DLD1 (cell line): ENCODE measurements around the gene STKLD1.

Source experiments
- in situ Hi-C: cut with HindIII; loops from 2 replicates; pipeline ENCODE4 v1.10.0; 2017; ENCODE audit warnings: low sequenced_read_pairs

STKLD1 gene

DNA sequence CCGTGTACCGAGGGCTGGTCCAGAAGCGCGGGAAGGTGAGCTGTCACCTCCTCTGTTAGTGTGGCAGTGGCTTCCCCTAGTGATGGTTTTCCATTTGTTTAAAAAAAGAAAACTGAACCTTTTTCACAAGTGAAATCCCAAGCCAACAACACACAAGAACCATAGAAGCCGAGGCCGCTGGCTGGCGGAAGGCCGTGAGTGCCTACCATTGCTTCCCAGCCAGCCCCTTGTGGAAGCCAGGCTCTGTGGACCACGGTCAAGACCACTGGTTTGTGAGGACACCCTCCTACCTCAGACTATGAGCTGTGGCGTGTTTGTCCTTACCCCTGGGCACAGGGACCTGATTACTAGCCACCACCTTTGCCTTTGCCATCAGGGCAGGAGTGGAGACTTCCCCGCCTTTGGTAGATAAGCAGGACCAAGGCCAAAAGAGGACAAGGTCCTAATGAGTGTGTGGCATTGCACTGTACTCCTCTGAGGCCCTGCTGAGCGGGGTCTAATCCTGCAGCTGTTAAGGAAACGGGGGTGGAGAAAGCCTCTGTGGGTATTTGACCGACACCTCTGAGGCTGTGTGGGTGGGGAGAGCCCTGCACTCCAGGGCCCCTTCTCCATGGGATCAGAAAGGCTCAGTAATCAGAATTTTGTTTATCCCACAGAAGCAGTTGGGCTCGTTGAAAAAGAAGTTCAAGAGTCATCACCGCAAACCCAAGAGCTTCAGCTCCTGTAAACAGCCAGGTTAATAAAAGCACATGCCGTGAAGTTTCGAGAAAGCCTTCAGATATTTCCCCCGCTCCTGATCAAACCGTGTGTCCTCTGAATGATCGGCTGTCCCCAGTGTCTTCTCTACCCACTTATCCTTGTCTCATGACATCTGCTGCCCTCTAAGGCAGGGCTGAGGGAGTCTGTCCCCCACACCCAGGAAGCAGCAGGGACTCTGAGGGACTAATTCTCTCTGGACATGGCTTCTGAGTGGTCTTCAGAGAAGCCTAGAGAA lies 15.5 kb upstream of the STKLD1 start:
- in situ Hi-C loops, result no loop called here

DNA sequence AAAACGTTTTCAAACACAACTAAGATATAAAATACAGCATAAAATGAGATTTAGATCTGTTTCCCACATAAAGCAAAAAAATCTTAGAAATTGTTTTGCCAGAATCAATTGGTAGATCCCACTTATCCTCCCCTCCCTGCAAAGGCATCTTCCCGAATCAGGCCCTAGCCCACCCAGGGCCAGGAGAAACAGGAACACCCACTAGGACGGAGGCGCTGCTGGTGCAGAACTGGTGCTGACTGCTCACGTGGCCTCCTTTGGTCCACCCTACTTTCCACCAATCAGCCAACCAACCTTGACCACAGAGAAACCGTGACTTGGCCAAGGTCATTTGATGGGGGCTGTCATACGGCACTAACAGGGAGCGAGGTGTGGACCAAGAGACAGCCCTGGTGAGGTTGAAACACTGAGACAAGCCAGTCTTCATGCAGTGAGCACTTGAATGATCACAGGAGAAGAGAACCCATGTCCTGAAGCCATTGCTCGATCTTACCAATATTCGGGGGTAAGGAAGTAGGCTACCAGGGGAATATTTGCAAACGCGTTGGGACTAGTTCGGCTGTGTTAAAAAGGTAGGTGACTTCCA lies 14.6 kb upstream of the STKLD1 start:
- in situ Hi-C loops, result no loop called here

DNA sequence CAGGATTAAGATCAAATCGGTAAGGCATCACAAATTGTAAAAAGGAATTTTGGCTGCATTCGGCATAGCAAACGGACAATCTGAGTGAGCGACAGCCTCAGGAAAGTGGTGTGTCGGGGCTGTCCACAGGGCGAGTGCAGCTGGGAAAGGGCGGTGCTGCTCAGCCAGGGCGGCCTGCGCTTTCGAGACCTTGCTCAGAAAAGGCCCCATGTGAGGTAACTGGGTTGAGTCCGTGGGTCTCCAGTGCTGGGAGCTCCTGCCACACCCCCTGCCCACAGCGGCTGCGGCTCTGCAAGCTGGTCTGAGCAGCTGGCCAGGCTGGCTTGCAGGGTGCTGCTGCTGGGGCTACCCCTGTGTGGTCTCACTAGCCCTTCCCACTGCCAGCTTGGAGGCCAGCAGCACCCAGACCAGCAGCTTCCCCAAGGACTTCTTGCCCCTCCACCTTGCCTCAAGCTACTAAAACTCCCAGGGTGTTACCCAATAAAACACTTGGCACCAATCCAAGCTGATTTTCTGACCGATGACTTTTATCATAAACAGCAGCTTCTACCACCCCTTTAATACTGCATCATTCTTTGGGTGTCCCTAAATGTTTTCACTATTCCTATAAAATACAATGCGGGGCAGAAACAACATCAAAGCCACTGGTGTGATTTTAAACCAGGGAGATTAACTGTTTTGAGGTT lies 13.7 kb upstream of the STKLD1 start:
- in situ Hi-C loops, result no loop called here

DNA sequence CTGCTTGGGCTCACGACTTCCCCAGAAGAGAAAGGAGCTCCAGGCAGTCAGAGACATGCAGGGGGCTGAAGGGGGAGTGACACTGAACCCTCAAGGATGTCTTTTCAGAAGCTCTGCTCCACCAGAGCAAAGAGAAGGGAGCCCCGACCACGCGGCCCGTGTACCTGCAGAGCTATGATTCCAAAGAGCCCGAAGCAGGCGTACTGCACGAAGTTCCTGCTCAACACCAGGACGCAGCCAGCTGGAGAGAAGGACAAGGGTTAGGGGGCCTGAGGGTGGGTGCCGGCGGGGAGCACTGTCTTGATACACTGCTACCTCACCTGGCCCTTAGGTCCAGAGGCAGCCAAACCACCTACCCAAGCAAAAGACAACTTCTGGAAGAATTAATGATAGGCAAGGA lies 9.7 kb upstream of the STKLD1 start:
- in situ Hi-C loops, result no loop called here

DNA sequence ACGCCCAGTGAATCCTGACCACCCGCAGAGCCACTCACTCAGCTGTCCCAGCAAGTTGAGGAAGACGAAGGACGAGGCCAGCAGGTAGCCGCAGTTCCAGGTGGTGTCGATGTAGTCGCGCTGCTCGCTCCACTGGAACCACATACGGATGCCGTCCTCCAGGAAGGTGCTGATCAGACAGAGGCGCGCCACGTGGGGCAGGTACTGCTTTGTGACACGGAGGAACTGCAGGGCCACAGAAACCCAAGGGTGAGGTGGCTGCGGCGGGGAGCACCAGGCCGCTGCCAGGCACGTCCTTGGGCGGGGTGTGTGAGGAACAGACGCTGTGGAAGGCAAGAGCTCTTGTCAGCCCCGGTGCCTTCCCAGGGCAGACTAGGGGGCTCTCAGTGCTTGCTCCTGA lies 8.9 kb upstream of the STKLD1 start:
- in situ Hi-C loops, result no loop called here

DNA sequence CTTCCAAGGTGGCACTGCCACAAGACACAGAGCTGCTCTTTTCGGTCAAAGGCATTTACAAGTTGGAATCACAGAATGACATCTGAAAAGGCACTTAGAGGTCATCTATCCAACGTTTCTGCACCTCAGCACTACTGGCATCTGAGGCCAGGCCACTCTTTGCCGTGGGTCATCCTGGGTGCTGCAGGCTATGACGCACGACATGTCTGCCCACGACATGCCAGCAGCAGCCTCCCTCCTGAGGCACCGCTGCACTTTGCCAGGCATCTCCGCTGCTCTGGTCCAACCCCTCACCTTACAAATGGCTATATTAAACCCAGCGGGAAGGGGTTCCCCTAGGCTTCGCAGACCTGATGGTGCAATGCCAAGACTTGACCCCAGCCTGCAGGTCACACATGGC lies 8.4 kb upstream of the STKLD1 start:
- in situ Hi-C loops, result no loop called here

DNA sequence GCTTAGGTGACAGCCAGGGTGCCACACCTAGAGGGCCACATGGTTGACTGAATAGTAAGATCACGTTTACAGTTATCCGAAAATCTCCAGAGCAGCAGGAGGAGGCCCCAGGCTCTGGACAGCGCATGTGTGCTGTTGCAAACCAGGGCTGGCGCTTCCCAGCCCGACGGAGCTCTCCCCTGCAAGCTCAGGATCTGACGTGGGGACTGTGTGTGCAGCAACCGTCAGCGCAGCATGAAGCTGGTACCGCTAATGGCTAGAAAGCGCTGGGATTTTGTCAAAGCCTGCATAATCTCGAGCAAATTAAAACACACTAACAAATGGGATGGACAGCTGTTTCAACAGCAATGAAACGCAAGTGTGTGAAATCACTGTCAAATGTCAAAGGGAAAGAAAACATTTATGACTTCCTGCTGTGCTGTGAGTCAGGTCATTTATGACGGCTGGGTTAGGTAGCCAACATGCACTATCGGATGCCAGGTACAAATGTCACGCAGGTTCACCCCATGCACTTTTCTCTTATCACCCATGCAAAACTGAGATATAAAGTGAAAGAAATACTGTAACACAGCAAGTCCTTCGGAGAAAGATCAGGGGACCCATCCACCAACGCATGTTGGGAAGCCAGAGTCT lies 7.8 kb upstream of the STKLD1 start:
- in situ Hi-C loops, result no loop called here

DNA sequence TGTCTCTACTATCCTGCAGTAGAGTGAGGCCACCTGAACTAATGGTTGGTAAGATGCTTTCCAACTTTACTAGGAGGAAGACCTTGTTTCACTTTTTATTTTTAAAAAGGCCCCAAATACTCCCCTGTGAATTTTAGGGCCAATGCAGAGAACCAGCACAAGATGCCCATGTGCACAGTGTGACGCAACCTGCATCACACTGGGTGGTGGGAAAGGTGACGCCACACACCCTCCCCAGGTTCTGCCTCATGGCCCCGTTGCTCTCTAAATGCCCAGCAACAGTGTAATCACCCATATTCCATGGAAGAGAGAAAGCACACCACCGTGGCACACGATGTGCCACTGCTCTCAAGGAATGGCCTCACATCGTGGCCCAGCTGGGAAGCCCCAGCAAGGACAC lies 6.7 kb upstream of the STKLD1 start:
- in situ Hi-C loops, result no loop called here

DNA sequence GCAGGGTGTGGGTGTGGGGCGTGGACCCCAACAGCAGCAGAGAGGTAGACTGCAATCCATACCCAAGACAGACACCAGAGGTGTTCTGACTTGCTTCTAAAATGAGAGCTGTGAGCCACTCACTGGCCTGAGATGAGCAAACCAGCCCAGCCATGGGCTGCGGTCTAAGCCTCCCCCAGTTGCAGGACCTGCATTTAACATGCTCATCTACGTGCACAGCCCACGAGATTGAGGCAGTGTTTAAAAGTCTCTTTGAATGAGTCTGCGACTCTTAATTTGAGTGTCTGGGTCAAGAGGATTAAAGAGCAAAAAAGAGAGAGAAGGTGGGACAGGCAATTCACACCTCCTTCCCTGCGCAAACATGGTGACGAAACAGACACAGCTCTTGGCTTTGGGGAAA lies 6.2 kb upstream of the STKLD1 start:
- in situ Hi-C loops, result loop anchor here (10.0 kb wide), 2 partner anchors 125 to 345 kb away; no protein-coding TSS in a partner anchor

DNA sequence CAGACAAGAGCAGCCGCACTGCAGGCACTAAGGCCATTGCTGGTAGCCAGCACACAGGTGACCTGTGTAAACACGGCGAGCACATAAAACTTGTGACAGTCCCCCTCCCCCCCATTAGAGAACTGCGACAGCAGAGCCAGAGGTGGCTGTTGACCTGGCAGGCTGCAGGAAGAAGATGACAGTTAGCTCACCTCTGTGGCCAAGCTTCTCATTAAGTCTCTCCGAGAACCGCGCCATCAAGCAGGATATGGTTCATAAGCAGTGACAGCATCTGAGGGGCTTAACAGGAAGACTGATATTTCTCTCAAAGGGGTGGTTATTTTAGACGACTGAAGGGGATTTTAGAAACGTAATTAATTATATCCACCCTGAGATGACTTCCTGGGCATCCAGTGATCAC lies 5.5 kb upstream of the STKLD1 start:
- in situ Hi-C loops, result loop anchor here (10.0 kb wide), 2 partner anchors 124 to 346 kb away; no protein-coding TSS in a partner anchor

DNA sequence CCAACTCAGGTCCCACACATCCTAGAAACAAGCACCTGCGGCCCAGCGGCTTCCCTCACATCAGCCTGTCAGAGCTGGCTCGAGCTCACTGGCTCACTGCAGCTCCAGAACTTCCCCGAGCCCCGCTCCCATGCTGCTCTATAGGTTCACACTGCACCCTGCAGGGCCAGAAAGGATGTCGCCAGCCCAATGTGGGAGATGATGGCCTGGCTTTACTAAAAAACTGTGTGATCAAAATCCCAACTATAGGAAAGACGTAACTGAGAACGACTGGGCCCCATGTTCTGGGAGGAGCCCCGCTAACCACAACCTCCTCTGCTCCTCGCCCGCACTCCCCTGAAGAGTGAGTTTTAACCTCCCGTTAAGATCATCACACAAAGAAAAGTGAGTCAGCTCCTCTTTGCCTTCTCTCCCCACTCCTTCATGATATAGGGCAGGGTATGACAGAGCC lies 4.9 kb upstream of the STKLD1 start:
- in situ Hi-C loops, result loop anchor here (10.0 kb wide), 2 partner anchors 124 to 346 kb away; no protein-coding TSS in a partner anchor

DNA sequence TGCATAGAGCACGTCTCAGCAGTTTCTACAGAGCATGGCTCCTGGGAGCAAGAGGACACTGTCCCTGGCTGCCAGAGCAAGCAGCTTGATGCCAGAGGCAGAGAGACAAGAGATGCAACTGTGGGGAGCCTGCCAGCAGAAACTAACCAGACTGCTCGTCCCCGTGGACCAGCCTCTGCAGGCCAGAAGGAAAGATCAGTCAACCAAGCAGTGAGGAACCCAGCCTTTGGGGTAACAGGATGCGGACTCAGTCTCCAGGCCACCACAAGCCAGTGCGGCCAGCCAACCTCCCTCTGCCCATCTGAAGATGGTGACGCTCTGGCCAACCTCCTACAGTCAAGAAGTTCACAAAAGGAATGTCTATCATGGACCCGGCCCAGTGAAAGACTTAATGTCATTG lies 4.0 kb upstream of the STKLD1 start:
- in situ Hi-C loops, result loop anchor here (10.0 kb wide), 2 partner anchors 123 to 347 kb away; no protein-coding TSS in a partner anchor

DNA sequence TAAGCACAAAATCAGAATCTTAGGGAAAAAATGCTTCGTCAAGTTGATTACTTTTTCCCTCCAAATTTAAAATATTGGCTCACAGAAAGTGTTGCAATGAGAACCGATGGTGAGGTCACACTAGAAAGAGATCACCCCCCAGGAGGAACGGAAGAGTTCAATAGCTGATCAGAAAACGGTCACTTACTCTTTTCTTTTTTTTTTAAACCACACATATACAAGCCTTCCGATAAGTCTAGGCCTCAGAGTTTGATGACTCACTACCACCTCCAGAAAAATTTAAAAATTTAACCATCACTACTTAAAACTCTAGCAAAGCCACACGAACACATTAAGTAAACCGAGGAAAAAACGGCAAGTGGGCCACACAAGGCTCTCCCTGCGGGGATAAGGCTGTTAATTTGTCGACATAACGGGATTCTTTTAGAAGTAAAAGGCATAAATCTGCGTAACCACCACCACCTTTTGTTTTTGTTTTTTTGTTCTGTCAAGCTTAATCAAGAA lies 1.5 kb upstream of the STKLD1 start:
- in situ Hi-C loops, result loop anchor here (5.0 to 10.0 kb wide), 3 partner anchors 43 to 350 kb away; partner anchors contain the start of gene REXO4

DNA sequence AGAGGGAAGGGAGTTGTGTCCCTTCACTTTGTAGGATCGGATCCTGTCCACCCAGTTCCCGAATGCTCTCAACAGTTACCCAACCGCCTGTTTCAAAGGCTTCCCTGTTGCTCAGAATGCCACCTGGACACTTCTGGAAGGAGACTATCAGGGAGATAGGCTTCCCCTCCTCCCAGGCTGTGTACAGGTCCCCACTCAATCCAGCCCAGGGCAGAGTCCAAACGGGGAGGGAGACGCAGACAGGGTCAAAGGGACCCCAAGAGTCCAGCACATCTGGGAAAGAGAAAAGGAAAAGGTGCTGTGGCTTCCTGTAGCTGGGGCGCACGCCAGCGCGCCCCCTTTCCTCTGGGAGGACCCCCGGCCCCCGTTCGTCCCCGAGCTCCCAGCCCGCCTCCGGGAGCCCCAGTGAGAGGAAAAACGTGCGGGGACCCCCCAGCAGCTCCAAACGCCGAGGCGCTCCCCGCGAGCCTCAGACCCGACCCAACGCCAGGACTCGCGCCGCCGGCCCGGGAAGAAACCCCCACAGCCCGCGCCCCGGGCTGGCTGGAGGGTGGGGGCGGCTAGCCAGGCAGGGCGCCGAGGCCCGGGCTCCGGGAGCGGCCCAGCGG lies 946 bp upstream of the STKLD1 start:
- in situ Hi-C loops, result loop anchor here (5.0 to 10.0 kb wide), 3 partner anchors 42 to 350 kb away; partner anchors contain the start of gene REXO4

DNA sequence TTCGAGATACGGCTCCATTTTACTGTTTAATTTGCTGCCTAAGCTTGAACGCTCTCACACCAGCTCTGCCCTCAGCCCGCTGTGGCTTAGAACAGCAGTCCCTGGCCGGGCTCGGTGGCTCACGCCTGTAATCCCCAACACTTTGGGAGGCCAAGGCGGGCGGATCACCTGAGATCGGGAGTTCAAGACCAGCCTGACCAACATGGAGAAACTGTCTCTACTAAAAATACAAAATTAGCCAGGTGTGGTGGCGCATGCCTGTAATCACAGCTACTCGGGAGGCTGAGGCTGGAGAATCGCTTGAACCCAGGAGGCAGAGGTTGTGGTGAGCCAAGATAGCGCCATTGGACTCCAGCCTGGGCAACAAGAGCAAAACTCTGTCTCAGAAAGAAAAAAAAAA lies 1.1 kb downstream of the STKLD1 start:
- in situ Hi-C loops, result loop anchor here (5.0 to 10.0 kb wide), 3 partner anchors 40 to 352 kb away; partner anchors contain the start of gene REXO4

DNA sequence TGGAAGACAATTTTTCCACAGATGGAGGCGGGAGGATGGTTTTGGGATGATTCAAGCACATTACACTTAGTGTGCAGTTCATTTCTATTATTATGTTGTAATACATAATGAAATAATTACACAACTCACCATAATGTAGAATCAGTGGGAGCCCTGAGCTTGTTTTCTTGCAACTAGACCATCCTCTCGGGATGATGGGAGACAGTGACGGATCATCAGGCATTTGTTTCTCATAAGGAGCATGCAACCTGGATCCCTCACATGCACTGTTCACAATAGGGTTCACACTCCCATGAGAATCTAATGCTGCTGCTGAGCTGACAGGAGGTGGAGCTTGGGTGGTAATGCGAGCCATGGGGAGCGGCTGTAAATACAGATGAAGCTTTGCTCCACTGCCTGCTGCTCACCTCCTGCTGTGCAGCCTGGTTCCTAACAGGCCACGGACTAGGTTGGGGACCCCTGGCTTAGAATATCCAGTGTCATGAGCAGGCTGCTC lies 1.6 kb downstream of the STKLD1 start:
- in situ Hi-C loops, result loop anchor here (5.0 to 10.0 kb wide), 3 partner anchors 40 to 353 kb away; partner anchors contain the start of gene REXO4

DNA sequence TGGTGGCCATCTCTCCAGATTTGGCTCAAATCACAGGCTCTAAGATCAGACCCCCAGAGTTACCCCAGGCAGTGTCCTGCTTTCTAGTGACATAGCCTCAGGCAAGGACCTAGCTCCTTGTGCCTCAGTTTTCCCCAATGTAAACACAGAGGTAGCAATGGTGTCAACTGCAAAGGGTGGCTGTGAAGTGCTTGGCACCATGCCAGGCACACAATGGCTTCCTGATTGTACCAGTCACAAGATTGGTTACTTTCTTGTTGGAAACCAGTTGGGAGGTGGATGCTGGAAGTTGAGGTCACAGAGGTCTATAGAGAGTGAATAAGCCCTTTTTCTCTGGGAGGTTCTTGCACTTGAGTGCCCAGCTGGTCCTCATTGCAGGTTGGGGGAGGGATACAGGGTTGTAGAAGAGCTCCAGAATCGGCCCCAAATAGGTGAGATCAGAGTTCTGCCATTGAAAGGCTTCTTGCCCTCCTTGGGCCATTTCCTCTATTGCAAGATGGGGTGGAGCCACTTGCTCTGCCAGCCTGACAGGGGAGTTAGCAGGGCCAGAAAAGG lies 2.3 kb downstream of the STKLD1 start:
- in situ Hi-C loops, result loop anchor here (5.0 to 10.0 kb wide), 3 partner anchors 39 to 354 kb away; partner anchors contain the start of gene REXO4

DNA sequence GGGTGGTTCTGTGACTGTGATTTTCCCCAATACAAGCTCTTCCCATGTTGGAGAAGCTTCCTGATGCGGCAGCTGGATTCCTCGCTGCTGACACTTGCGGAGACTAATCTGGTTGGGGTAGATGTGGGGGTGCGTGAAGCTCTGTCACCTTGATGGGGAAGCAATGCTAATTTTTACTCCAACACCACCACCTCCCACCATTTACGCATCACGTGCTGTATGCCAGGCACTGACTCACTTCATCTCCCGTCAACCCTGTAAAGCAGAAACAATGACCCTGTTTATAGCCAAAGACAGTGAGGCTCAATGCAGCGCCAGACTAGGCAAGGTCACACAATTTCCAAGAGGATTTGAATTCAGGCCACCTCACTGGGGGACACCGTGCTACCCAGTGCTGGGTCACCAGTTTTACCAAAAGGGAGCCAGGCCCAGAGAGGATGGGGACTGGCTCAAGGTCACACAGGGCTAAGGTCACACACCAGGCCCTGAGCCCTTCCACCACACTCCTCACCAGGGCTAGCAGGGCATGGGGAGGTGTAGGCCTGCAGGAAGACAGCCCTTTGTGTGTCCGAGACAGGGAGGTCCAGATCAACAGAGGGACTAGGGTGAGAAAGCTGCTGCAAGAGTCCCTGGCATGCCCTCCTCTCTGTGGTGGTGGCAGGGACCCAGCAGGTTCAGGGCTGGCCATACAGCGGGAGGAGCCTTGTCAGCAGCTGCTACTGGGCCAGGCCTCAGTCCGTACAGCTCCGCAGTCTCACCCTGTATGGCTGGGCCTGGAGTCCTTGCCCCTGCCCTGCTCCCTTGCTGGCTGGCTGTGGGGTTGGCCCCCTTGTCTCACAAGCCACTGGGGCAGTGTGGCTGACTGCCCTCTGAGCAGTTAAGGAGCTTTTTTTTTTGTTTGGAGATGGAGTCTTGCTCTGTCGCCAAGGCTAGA lies 3.3 kb downstream of the STKLD1 start:
- in situ Hi-C loops, result loop anchor here (5.0 to 10.0 kb wide), 3 partner anchors 38 to 355 kb away; partner anchors contain the start of gene REXO4
